22Rv1 (cell line): ENCODE measurements around the gene ATP5F1A.

Experiments
- CTCF ChIP-seq: fragments of 450-650 bp; IDR thresholded peaks from 2 replicates; pipeline ENCODE4 v1.5.1; 2017; ENCODE audit warnings: mild to moderate bottlenecking
- ZFX ChIP-seq: fragments of 450-650 bp; IDR thresholded peaks from 2 replicates; pipeline ENCODE4 v1.6.1; 2017; ENCODE audit warnings: antibody characterized with exemption, borderline replicate concordance

GRCh38 chr18:46095532-46095931 lies 2.6 kb downstream of the ATP5F1A start:
- no peak for TF ChIP-seq CTCF
- no peak for TF ChIP-seq ZFX
